HG02759 (cell line): Measurements from ENCODE around the gene STX16.

Source experiments
- ATAC-seq: cut with Tn5 transposase; IDR thresholded peaks from one replicate; pipeline ENCODE4 v1.9.1; 2021; ENCODE audit warnings: mild to moderate bottlenecking, moderate library complexity; ENCODE audit not compliant: unreplicated experiment

Gene STX16

DNA sequence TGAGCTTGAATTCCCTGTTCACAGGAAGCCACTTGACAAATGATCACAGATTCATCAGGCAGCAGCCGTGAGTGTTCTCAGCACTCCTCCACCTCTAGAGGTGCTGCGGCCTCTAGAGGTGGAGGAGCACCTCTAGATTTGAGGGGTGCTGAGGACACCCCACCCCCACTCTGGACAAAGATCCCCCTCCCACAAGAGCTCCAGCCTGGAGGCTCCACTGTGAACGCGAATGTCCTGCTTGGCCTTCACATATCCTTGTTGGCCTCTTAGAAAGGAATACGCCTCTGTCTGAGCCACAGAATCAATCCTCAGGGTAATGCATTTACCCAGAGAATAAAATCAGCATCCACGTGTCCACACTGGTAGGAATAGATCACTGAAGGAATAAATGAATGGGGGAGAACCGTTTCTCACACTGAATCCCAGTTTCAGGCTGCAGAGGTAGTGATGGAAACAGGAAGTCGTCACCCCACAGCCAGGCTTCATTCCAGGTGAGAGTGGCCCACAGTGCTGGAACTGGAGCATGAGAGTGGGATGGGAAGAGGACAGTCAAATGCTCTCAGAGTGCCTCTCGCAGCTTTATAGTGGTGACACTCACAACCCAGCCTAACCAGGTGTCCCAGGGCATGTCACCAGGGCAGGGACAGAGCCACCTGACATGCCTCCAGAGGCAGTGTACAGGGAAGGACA, 58.1 kb downstream of the STX16 start:
- no peak for ATAC-seq

DNA sequence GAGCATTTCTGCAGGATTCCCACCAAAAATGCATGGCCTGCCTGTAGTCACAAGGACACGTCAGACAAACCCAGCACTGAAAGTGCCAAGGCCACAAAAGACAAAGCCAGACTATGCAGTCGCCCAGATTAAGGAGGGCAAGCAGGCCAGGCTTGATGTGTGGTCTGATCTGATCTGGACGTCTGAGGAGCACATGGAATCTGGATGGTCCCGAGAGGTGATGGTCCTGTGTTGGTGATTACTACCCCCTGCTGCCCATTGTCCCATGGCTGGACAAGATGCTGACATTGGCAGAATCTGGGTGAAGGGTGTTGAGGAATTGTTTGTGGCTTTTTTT, 58.6 kb downstream of the STX16 start:
- ATAC-seq: no peak

DNA sequence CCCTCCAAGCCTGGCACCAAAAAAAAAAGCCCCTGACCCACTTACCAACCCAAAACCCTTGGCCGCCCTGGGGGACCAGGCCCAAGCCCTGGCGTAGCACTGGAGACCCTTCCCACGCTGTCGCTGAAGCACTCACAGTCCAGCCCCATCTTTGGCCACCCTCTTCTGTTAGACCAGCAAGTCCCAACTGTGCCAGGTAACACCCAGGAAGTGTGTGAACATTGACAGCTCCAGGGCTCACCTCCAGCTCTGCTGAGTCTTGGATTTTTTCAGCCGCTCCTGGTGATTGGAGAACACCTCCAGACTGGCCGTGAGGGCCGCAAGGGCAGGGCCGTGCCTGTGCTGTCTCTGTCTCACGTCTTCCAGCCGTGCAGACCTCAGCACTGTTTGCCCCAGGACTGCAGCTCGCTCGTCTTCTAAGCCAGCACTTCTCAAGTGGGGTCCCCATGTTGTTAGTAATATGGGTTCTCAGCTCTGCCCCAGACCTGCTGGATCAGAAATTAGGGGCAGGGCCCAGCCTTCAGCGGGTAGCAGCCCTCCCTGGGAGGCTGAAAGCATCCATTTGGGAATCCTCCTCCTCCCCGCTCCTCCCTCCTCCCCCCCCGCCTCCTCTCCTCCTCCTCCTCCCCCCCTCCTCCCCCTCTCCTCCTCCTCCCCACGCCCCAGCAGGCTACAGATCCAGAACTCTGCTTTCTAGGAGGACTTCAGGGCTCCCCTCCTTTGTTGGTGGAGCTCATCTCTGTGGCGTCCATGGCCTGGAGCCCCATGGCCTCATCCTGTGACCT, 59.6 kb downstream of the STX16 start:
- no peak for ATAC-seq

DNA sequence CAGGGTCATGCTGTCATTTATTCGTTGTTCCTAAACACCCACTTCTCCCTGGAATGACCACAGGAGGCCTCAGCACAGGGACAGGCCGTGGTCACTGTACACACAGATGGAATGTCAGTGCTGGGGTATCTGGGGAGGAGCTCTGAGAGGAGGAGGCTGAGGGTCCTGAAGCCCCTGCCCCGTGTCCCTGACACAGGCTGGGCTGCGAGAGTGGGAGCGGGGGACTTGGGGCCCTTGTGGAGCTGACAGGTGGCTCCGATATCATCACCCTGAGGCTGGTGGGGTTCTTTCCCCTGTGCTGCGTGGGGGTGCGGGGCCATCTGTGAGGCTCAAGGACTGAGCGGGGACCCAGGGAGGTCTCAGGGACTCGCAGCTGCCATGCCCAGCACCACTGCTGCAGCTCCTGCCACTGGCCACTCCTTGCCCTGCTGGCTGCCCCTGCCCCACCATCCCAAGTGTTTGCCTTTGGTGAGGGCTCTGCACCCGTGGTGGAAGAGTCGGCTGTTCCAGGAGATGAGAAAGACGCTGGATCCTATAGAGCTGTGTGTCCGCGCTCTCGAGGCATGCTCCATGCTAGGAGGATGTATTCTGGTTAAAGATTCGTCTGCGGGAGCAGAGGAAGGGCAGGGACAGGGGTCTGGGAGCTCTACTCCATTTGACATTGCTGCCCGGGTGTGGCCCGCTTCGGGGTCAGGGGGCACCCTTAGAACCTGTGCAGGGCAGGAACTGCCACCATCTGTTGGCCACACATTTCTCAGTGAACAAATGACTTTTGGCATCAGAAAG, 60.4 kb downstream of the STX16 start:
- no peak for ATAC-seq

DNA sequence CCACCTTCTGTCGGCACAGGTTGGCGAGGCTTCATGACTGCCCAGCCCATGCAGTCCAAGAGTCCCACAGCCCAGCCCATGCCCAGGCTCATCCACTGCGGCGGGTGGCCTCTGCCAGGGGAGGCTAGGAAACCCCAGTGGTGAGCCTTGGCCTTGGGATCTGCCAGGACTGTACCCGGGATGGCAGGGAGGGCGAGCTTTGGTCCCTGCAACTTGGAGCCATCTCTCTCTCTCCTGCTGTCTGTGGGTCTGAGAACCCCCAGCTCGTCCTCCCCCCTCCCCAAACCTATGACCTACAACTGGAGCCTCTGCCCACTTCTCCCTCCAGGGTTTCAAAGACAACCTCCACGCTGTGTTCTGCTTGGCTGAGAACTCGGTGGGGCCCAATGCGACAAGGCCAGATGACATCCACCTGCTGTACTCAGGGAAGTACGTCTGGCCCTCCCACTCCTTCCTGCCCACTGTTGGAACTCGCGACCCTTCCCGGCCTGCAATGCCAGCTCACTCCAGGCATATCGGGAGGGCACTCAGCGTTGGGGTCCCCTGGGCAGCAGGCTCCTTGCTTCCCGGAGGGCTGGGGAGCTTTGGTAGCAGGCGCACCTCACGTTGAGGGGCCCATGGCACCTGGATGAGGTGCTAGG, 61.2 kb downstream of the STX16 start:
- ATAC-seq: no peak

DNA sequence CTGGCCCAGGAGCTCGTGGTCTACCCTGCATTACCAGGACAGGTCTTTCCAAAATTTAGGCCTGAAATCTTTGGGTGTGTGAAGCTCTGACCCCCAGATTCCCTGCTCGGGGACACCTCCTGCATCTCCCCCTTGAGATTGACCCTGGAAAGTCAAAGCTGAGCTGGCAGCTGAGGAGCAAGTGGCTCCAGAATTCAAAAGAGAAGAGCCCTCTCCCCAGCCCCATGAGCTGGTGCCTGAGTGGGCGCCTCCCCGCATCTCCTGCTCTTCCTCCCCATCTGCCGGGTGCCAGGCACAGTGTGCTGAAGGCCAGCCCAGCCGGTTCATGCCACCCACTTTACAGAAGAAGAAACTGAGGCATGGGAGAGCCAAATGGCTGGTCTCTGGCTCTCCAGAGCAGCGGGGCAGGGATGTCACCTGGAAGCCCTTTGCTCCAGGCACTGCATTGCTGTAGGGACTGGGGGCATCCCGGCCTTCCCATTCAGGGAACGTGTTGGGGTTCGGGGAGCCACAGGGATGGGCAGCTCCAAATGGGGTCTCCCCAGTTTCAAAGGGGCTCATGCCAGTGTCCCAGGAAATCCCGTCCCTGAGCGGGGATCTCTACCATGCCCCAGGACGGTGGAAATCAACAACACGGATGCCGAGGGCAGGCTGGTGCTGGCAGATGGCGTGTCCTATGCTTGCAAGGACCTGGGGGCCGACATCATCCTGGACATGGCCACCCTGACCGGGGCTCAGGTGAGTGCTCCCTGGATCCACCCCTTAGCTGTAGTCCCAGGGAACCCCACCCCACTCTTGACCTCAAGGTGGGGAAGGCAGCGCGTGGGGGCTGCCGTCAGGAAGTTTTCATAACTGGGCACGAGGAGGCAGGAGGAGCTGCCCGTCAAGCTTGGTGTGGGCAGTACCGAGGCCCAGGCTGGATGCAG, 62.0 kb downstream of the STX16 start:
- ATAC-seq: no peak

DNA sequence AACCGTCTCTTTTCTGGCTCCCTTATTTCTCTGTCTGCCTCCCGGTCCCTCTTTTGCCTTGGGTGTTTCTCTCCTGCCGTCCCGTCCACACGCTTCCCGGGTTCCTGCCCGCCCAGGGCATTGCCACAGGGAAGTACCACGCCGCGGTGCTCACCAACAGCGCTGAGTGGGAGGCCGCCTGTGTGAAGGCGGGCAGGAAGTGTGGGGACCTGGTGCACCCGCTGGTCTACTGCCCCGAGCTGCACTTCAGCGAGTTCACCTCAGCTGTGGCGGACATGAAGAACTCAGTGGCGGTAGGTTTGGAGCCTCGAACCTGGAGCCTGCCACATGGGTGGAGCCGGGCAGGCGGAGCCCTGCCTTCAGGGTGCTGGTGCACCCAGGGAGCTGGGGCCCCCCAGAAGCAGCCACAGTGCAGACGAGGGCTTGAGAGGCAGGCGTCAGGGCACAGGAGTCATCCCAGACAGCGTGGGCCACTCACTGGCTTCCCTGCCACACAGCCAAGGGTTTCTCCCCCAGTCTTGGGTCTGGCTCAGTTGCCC, 62.8 kb downstream of the STX16 start:
- no peak for ATAC-seq

DNA sequence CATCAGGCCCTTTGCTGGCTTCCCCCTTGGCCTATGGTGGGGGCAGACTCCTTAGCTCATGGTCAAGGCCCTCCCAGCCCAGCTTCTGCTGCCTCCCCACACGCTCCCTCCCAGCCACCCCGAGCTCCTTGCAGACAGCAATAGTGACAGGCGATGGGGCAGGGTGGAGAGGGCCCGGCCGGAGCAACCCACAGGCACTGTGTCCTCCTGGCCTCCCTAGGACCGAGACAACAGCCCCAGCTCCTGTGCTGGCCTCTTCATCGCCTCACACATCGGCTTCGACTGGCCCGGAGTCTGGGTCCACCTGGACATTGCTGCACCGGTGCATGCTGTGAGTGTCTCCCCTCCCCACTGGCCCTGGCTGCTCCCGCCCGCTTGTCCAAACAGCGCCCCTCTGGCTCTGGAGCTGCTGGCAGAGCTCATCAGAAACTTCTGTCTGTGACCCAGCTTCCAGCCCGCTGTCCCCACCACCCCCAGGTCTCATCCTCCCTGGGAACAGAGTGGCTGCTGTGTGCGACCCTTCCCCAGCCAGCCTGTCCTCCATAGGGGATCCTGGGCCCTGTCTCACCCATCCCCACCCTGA, 63.3 kb downstream of the STX16 start:
- no peak for ATAC-seq

DNA sequence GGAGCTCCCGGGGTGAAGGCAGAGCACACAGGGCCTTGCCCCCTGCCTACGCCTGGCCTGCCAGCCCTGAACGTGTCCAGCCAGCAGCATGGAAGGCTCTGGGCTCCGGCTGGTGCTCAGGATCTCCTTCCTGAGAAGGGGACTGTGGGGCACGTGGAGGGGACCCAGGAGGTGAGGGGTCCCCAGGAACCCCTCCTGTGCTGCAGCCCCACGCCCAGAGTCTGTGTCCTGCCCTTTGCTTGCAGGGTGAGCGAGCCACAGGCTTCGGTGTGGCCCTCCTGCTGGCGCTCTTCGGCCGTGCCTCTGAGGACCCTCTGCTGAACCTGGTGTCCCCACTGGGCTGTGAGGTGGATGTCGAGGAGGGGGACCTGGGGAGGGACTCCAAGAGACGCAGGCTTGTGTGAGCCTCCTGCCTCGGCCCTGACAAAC, 63.9 kb downstream of the STX16 start:
- no peak for ATAC-seq

DNA sequence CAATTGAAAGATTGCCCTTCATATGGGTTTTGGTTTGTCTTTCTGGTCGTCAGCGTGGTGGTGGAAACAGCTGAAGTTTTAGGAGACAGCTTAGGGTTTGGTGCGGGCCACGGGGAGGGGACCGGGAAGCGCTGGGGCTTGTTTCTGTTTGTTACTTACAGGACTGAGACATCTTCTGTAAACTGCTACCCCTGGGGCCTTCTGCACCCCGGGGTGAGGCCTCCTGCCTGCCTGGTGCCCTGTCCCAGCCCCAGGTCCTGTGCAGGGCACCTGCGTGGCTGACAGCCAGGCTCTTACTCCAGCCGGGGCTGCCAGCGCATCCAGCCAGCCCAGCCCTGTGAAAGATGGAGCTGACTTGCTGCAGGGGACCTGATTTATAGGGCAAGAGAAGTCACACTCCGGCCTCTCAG, 64.3 kb downstream of the STX16 start:
- ATAC-seq: no peak

DNA sequence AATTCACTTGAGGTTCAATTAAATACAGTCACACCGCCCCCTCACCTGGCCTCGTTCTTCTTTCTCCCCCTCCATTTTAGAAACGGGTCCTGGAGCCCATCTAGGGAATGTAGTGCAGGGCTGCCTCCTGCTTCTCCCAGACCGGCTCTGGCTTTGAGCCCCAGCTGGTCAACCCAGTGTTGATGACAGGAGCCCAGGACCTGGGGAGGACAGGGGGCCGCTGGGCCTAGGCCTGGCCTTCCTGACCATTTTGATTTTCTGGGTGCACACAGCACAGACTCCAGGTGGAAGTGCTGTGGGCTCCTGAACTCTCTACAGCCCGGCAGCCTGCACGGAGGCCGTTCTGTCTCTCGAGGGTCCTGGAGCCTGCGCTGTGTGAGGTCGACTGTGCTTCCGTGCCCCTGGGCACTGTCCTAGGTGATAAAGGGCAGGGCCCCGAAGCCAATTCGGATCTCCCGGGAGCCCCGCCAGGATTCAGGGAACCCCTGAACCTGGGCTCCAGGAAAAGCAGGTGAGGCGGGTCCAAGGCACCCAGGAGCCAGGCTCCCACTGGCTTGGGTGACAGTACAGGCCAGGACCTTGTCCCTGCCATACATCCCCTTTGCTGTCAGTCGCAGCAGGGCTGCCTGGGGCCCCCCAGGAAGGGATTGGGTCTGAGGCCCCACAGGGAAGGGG, 64.9 kb downstream of the STX16 start:
- no peak for ATAC-seq

DNA sequence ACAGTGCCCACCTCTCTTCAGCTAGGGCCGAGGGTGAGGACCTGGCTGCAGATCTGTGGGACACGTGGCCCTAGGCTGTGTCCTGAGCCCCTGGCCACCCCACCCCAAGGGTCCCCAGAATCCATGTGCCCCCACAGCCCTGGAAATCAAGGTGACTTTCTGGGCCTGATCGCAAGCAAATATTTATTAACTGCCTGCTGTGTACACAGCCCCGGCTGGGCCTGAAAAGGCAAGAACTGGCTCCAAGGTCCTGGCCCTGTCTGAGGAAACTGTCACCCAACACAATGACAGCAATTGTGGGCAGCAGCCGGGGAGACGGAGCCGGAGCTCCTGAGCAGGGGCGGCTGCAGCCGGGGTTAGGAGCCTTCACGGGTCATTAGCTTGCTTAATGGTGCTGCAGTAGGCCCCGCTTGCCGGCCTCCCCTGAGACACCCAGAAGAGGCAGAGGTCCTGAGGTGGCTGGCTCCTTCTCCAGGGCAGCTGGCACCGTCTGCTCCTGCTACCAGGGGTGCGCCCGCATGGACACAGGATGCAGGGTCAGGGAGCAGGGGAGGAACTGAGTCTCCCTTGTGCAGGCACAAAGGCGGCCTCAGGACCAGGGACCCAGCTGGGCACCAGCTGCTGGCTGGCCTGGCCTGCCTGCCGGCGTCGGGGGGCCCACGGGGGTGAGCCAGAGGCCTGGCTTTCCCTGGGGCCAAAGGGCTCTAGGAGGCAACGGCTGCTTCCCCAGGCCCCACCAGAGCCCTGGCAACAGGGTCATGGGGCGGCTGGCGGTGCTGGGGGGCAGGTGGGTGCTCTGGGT, 65.6 kb downstream of the STX16 start:
- no peak for ATAC-seq

DNA sequence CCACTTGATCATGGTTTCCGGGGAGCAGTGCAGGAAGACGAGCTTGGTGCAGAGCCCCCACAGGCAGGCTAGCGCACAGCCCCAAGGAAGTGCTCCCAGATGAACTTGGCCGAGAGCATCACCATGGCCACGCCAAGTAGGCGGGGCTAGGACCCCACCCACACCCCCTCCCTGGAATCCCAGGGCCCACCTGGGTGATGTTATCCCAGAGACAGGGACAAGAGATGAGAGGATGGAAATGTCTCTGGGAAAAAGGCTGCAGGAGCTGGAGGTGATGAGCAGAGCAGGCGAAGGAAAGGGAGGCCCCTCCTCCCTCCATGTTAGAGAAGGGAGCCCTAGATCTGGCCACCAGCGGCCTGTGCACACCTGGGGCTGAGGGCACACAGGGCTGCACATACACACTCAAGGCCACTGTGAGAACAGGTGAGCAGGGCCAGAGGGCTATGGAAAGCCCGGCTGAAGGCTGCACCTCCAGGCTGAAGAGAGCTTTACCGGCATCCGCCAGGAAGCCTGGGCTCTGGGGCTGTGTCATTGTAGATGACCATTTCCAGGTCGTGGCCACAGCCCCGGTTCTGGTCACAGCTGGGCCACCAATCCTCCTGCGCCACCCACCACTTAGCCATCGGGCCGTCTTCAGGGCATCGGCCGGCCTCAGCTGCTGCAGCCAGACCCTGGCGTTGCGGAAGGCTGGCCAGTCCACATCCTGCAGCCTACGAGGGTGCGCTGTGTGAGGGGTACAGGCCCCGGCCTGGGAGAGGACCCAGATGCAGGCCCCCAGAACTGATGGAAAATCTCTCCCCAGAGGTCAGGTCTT, 66.4 kb downstream of the STX16 start:
- ATAC-seq: no peak

DNA sequence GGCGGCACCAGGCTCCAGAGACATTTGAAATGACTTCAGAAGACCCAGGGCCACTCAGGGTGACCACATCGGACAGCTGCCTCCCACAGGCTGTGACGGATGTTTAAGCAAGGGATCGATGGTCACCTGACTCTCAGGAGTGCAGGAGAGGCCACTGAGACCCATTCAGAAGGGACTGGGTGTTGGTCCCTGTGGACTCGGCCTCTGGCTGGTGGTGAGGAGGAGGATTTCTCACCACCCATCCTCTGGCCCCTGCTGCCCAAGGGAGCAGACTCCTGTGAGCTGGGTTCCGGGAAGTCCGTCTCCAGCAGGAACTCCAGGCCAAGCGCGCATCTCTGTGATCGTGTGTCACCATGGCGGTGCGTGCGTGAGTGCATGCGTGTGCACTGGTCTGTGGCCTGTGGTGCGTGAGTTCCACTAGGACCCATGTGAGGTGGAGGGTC, 67.1 kb downstream of the STX16 start:
- no peak for ATAC-seq

DNA sequence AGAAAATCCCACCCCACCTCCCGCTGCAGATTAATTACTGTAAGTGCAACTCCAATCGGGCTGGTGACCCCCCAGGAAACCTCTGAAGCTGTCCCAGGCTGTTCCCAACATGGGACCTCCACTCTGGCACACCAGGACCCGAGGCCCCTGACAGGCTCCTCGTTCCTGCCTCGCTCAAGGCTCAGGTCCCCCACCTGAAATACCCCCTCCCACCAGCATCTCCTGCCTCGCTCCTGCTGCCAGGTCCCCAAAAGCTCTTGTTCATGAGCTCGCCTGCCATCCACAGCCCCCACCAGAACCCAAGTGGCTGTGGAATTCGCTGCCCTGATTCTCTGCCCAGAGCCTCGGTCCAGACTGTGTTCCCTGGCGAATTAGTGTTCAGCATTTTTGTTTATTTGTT, 67.6 kb downstream of the STX16 start:
- no peak for ATAC-seq

DNA sequence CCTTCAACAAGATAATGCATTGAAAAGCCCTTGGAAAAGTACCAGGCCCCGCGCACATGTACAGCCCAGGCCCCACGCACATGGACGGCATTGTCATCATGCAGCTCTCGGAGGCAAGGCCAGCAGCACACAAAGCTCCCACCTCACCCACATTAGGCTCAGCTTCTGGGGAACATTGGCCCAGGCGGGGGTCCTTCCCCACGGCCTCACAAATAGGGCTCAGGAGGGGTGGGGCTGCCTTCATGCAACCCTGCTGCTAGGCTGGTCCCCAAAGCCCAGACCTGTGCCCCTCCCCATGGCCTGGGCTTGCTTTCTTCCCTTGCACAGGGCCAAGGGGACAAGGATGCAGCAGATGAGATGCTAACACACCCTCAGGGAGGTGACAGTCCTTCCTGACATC, 68.2 kb downstream of the STX16 start:
- ATAC-seq: no peak

DNA sequence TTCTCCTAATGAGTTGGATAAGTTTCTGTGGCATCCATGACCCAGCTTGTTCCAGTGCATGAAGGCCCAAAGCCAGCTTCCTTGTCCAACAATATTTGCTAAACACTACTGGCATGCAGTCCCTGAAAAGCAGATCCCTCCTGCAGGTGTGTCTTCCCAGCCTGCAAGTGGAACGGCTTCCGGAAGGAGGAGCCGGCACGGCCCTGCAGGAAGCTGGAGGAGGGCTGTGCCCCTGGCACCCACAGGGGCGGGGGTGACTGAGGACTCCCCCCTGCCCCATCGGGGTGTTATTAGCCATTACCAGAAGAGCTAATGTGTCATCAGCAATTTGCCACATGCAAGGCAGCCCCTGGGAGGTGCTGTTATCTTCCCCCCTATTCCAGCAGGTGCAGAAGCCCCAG, 68.9 kb downstream of the STX16 start:
- no peak for ATAC-seq
